Measurements from ENCODE around the gene PCLAF.
A peak's percentile ranks its signal among the peaks of the same experiment; 100 is the strongest.
"Not testable (repeated sequence)": the region's sequence is repeated elsewhere in the genome, so short reads cannot be mapped to it uniquely, and the experiment has no call there.

Gene PCLAF

GRCh38 chr15:64356710-64357040 is 24.6 kb downstream of the PCLAF start:
- DNase-seq: no peak

DNA sequence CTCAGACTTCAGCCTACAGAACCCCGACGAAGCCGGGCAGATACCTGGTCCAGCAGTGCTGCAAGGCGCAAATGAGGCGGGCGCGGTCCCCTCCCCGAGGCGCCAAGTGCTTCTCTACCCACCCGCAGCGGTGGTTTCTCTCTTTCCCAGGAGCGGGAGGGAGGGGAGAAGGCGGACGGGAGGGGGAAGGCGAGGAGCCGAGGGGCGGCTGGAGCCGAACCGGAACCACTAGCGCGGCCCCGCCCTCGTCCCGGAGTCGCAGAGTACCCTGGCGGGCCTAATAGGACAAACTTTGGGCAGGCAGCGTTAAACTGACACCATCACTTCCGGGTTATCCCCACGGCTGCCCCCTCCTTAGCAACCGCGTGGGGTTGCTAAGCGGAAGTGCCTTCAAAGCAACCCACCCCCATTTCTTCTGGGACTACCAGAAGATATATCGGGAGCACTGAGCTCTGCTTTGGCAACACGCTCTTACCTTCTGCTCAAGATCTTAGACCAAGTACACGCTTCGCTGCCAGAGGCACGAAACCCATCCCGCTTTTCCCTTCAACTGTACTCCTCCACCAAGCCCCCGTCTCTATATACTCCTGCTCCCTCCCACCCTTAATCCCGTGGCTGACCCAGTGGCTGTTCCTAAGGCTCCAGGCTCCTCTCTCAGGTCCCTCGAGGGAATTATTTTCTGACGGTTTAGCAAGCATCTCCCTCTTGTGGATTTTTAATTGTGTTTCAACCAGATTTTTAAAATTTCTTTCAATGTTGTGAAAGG is 25.1 kb downstream of the PCLAF start, which contains the start of gene CSNK1G1:
CSNK1G1 (minus strand) TSS at position 230 of the 766 bp plus-strand sequence. CDS start 55,674 bp downstream, outside the sequence.
- peak; percentile 97 for DNase-seq

DNA sequence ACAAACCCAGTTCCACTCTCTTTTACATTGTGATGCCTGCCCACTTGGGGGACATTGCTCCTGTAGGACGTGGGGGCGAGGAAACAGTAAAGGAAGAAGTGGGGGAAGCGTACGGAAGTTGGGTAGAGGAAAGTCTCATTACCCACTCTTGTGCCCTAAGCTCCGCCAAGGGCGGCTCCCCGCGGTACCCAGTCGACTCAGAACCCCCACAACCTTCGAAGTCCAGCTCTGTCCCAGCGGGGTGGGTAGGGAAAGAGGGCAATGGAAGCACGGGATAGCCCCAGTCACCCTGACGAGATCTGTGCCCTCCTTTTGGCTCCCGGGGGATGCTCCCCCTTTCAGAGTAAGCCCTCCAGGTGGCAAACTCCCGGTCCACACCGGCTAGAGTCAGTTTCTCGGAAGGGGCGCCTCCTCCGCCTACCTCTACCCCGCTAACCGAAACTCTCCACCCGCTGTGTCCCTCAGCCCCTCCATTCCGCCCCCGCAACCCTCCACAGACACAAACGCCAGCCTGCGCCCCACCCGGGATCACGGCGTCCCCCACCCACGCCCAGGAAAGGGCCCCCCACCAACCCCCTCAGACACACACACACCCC is 25.8 kb downstream of the PCLAF start:
- no peak for DNase-seq

GRCh38 chr15:64354688-64355344 is 26.4 kb downstream of the PCLAF start:
- no peak for DNase-seq

DNA sequence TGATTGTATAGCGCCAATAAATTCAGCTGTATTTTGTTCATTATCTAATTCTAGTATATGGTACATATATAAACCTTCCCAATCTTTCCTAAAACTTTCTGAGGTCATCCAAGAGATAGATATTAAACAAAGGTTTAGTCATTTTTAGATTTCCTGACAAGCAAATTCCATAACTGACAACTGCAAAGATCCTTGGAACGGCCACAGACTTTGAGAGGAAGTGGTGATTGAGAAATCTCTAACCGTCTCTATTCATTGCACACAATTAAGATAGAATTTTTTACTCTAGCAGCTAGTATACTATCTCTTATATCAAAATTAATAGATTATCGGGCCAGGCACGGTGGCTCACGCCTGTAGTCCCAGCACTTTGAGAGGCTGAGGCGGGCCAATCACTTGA is 30.0 kb downstream of the PCLAF start:
- no peak for DNase-seq

DNA sequence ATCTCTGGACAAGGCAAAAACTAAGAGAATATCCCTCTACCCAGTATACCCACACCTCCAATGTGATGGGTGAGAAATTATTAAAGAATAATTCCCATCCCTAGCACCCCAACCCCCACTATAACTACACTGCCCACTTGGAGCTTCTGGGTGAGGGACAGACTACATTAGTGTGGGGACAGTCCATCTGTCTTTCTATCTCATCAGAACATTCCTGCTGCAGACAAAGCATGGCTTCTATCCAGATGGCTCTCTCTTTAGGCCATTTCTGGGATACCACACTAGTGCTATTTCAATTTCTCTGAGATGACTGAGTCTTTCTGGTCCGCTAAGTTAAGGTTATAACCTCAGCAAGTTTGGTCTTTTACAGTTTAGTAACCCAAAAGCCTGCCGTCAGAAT is 31.9 kb downstream of the PCLAF start:
- no peak for DNase-seq

DNA sequence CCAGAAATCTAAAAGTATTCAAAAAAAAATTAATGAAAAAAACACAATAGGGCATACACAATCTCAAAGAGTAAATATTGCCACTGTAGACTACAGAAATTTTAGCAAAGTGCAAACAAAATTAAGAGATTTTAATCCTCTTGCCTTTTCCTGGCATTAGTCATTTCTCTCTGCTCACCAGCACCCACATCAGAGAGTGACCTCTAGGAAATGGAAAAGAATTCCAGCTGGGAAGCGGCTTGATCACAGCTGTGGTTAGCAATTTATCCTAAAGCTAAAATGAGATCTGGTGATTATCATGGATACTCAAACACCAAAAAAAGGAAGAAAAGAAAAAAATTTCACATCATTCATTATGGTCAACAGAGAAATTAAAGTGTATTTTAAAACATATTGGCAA is 32.8 kb downstream of the PCLAF start:
- DNase-seq: no peak

GRCh38 chr15:64346242-64346641 is 35.0 kb downstream of the PCLAF start:
- DNase-seq: not testable (repeated sequence)

DNA sequence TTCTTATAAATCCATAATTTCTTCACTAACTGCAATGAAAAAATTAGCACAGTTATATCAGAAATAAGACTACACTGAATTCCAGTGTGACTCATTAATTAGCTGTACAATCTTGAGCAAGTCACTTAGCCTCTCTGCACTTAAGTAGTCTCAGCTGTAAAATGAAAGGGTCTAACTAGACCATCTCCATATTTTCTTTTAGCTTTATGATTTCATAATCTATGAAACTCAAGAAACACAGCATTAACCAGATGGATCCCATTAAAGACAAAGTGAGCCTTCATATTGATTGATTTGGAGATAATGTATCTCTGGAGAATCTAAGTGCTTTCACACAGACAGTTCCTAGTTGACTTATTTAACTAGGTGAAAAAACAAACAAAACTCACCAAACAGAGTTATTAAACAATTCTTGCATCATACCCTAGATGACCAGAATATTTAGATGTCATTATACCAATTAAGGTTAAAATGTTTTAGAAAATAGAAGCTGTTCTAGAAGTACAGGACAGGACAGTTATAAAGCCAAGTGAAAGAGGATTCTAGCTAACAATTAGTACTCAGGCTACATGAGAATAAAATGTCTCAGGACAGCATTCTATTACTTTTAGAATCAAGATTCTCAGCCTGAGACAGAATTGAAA is 36.5 kb downstream of the PCLAF start:
- DNase-seq: no peak

DNA sequence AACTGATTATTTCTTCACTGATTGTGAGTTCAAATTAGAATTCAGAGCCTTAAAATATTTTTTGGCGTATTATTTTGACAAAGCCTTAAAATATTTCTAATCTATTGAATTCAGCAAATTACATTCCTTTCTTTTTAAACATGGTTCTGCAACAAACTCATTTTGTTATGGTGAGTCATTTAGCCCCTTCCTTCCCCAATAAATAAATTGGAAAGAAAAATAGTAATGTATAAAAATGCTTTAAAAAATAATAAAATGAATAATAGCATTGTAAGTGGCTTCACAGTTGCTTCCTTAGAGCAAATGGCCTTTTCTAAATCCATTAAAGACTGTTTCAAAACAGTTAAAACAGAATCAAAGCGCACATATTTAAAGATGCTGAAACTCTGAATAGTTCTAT is 37.4 kb downstream of the PCLAF start:
- no peak for DNase-seq

DNA sequence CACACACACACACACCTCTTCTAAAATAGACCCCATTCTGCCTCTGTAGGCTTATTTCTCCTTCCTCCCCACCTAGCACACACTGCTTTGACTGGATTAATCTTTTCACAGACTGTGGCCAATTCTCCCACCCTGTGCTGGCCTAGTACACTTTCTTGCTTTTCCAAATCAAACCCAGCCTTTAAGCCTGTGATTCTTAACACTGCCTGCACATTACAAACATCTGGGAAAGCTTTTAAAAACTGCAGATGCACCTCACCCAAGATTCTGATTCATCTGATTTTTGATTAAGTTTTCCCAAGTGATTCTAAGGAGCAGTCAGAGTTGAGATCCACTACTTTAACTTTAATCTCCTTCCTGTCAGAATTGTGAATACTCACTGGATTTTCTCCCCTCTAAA is 38.0 kb downstream of the PCLAF start:
- DNase-seq: no peak

GRCh38 chr15:64341961-64342360 is 39.3 kb downstream of the PCLAF start:
- no peak for DNase-seq

GRCh38 chr15:64340355-64340754 is 40.9 kb downstream of the PCLAF start:
- DNase-seq: no peak

DNA sequence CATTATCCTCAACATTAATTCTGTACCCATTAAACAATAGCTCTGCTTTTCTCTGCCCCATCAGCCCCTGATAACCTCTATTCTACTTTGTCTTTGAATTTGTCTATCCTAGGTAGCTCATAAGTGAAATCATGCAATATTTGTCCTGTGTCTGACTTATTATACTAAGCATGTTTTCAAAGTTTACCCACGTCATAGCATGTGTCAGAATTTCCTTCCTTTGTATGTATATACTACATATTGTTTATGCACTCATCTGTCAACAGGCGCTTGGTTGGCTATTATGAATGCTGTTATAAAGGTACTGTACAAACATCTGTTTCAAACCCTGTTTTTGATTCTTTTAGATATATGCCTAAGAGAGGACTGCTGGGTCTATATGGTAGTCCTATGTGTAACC is 43.5 kb downstream of the PCLAF start:
- DNase-seq: no peak

- peak; percentile 79 for DNase-seq
Measured at GRCh38 chr15:64333986-64334929, 47.0 kb downstream of the PCLAF start.

GRCh38 chr15:64333516-64333915 is 47.7 kb downstream of the PCLAF start:
- no peak for DNase-seq

- DNase-seq: not testable (repeated sequence)
Measured at GRCh38 chr15:64331668-64332067, 49.6 kb downstream of the PCLAF start.

DNA sequence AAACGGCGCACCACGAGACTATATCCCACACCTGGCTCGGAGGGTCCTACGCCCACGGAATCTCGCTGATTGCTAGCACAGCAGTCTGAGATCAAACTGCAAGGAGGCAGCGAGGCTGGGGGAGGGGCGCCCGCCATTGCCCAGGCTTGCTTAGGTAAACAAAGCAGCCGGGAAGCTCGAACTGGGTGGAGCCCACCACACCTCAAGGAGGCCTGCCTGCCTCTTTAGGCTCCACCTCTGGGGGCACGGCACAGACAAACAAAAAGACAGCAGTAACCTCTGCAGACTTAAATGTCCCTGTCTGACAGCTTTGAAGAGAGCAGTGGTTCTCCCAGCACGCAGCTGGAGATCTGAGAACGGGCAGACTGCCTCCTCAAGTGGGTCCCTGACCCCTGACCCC is 54.3 kb downstream of the PCLAF start:
- DNase-seq: not testable (repeated sequence)

DNA sequence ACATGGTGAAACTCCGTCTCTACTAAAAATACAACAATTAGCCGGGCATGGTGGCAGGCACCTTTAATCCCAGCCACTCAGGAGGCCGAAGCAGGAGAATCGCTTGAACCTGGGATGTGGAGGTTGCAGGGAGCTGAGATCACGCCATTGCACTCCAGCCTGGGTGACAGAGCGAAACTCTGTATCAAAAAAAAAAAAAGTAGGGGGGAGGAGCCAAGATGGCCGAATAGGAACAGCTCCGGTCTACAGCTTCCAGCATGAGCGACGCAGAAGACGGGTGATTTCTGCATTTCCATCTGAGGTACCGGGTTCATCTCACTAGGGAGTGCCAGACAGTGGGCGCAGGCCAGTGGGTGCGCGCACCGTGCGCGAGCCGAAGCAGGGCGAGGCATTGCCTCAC is 54.8 kb downstream of the PCLAF start:
- DNase-seq: not testable (repeated sequence)

GRCh38 chr15:64324165-64324877 is 56.9 kb downstream of the PCLAF start:
- DNase-seq: no peak

DNA sequence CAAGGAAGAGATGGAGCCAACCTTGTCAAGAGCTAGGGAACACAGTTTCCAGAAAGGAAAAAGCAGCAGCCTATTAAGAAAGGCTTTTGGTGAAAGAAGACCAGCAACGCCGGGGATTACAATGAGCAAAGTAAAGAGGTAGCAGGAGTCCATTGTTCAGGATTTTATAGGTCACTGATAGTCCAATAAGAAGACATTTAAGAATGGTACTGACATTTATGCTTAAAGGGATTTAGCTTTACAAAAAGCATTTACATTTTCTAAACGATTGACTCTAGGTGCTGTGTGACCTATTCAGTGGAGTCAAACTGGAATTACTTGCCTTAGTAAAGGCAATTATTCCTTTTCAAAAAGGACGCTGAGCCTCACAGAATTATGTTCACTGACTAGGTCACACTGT is 66.0 kb downstream of the PCLAF start:
- DNase-seq: no peak

- DNase-seq: no peak
Measured at GRCh38 chr15:64314456-64314855, 66.8 kb downstream of the PCLAF start.

All from activated effector memory CD4-positive, alpha-beta T cell treated with anti-CD3 and anti-CD28 coated beads, Interleukin-2, amount 50 U/mL, for 16 hours (primary cell).